Measurements from ENCODE around the gene CDCA8.
"Not testable (repeated sequence)": the region's sequence is repeated elsewhere in the genome, so short reads cannot be mapped to it uniquely, and the experiment has no call there.

Gene CDCA8

DNA sequence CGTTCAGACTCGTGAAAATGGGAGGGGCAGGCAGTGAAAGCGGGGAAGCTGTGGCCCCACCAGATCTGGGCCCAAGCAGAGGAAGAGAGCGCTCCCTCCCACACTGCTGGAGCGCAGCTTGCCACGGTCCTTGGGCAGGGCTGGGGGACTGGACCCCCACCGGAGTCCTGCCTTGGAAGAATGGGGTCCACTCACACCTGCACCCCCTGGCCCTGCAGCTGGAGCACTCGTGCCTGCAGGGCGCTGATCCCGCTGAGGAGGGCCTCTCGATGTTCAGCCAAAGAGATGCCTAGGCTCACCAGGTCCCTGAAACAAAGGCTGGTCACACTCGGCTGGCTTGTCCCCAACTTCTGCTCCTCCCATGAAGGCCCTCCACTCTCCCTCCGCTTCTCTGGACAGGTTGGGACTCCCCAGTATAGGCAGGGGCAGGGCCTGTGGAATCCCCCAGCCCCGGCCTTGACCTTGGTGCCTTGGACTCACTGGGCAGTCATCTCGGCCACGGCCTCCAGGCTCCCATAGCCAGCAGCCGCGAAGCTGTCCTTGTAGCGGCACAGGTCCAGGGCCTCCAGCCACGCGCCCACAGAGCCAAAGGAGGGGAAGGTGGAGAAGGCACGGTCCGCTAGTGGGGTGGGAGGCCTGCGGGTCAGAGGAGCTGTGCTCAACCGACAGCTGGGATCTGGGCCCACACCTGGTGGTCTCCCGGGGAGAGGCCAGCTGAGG lies 26.0 kb downstream of the CDCA8 start:
- DNase-seq = no peak

DNA sequence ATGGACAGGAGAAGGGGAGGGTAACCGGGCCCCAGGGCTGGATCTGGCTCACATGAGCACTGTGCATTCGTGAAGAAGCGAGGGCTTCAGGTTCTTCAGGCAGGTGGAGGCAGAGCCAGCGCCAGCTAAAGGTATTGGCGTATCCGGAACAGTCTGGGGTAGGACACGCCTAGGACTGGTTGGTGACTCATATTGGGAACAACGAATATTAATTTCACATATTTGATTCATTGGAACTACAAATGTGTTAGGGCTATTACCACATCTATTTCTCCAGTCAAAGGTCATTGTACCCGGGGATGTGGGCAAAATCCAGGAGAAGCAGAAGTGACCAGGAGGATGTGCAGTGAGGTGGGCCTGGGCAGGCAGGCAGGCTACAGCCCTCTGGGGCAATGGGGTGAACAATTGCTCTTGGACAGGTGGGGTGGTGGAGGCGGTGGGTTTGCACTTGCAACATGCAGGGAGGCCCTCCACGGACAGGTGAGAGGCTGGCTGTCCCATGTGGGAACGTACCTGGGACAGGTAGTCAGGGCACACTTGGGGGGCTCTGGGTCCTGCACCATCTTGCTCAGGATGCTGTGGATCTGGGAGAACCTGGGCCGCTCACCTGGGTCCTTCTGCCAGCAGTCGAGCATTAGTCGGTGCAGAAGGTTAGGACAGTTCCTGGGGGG lies 26.7 kb downstream of the CDCA8 start:
- DNase-seq = no peak

DNA sequence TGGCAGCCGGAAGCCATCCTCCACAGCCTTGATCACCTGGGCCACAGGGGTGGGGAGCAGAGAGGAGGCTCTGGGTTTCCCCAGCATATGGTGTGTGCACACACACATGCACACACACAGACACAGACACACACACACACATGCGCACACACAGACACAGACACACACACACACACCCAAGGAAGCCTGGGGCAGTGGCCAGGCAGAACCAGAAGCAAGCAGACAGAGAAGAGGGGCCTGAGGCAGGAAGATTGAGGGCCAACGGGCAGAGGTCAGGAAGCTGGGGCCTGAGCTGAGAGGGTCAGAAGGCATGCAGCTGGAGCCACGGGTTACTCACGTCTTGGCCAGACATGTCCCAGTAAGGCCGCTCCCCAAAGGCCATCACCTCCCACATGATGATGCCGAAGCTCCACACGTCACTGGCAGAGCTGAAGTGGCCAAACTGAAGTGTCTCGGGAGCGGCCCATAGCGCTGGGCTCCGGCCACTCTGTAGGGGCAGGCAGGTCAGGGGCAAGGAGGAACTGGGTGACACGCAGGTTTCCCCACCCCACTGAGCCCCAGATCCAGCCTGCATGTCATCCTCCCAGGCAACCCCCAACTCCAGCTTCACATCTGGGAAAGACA lies 27.4 kb downstream of the CDCA8 start:
- no peak for DNase-seq

DNA sequence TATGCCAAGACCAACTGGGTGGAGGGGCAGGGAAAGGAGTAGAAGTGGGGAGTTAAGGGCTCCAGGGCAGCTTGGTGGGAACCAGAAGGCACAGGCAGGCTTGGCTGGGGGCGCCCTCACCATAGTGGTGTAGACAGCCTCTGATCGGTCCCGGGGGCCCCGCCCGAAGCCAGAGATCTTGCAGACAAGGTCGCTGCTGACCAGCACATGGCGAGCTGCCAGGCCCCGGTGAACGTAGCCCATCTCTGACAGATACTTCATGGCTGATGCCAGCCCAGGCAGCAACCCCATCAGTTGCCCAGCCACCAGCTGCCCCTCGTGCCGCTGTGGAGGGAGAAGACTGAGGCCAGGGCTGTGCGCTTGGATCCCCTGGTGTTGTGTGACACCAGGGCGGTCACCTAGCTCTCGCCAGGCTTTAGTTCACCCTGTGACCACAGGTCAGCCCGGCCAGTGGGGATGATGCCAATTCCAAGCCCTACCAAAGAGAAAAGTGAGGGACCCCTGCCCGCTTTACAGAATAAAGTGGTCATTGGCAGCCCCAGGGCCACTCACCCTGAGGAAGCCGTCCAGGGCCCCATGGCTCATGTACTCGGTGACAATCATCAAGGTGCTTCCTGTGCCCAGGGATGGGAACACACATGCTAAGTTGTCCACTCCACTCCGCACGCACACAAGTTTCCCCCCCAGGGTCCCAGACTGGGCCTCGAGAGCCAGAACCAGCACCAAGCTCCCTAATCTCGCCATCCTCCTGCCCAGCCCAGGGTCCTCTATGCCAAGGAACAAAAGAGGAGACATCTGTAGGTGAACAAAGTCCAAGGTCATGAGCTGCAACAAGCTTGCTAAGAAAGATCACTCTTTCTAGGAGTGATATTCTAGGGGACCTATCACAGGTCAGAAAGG lies 28.2 kb downstream of the CDCA8 start:
- no peak for DNase-seq

DNA sequence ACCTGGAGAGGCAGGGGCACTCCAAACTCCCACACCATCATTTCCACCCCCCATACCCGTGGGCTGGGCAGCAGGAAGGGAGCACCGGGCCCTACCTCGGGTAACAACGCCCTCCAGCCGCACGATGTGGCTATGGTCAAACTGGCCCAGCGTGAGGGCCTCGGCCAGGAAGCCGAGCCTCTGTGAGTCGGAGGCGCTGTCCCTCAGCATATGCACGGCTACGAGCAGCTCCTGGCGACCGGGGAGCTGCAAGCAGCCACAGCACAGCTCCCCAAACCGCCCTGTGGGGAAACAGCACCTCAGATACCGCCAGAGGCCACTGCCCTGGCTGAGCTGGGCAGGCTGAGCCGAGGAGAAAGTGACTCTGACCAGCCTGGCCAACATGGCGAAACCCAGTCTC lies 29.2 kb downstream of the CDCA8 start:
- DNase-seq = peak in 1 of 14 donors; percentile 9

DNA sequence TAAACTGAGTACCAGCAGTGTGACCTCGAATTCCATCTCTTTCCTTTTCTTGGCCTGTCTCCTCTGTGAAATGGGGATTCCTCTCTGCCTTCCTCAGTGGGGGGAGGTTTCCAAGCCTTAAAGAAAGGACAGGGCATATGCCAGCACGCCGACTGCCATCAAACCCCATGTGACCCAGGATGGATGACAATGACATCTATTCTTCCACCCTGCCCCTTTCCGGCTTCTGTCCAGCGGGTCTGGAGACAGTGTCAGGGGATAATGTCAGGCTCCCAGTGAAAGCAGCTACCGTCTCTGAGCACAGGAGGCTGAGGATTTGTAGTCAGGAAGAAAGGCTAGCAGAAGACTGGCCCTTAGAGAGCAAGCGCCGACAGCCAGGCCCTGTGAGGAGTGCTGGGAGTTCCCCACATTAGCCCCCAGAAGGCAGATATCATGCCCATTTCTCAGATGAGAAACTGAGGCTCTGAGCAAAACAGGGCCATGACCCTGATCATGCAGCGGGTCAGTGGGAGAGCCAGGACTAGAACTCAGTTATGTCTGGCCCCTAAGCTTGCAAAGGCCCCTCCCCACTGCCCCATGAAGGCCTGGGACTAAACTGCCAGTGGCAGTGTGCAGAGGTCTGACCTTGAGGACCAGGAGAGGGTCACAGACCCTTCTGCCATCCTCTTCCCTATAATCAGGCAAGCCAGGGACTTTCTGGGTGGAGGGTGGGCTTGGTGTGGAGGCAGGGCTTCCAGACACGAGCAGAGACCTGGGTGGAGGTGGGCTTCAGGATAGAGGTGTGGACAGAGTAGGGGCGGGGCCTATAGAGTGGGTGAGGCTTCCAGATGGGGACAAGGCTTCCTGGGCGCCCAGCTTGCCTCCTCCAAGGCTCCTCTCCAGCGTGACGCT lies 30.1 kb downstream of the CDCA8 start:
- DNase-seq = peak in 11 of 14 donors; percentile 7 to 76 (median 64)

DNA sequence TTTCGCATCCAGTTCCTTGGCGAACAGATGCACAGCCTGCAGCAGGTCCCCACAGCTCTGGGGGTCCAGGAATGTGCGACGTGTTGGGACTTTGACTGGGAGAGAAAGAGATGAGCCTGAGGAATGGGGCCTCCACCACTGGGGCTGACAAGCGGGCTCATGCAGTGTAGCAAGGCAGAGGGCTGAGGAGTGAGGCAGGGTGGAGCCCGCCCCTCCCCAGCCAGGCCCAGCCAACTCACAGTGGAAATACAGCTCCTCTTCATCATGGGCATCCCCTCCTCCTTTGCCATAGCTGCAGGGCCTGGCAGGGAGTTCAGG lies 30.7 kb downstream of the CDCA8 start:
- DNase-seq = no peak

DNA sequence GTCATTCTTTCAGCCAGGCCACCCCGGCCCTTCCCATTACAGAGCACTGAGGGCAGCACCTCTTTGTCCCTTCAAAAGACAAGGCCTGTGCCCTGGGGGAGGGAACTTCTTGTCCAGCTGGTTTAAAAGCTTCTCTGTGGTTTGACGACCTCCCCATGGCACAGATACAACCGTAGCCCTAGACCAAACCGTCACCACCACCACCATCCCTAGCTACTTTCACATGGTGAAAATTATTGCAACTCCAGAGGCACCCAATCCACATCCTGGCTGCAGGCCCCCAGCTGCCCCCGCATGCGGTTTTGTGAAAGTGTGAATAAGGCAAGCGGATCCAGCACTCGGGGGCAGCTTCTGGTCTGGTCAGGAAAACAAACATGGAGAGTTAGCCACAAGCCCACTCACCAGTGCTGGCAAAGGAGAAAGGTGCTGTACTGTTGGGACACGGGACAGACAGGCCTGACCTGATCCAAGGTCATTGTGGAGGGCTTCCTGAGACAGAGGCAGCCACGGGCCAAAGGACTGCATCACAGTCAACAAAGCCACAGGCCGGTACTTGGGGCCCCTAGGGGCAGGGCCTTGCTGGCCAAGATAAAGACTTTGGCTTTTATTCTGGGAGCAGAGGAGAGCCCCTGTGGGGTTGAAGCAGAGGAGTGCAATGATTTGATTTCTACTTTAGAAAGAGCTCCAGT lies 31.2 kb downstream of the CDCA8 start:
- no peak for DNase-seq

DNA sequence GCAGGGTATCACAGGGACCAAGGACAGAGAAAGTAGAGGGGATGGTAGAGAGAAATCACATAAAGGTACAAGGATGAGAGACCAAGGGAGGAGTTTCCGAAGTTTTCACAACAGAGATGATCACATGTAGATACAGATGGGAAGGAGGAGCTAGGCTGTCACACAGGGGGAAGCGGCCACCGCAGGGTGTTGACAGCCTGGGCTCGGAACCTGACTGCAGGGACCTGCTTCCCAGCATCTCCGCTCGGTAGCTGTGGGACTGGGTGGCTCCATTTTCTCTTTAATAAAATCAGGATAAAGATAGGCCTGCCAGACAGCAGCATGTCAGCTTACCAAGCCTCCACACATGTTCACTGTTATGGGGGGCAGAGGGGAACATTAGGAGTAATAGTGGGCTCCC lies 32.3 kb downstream of the CDCA8 start:
- DNase-seq = no peak

DNA sequence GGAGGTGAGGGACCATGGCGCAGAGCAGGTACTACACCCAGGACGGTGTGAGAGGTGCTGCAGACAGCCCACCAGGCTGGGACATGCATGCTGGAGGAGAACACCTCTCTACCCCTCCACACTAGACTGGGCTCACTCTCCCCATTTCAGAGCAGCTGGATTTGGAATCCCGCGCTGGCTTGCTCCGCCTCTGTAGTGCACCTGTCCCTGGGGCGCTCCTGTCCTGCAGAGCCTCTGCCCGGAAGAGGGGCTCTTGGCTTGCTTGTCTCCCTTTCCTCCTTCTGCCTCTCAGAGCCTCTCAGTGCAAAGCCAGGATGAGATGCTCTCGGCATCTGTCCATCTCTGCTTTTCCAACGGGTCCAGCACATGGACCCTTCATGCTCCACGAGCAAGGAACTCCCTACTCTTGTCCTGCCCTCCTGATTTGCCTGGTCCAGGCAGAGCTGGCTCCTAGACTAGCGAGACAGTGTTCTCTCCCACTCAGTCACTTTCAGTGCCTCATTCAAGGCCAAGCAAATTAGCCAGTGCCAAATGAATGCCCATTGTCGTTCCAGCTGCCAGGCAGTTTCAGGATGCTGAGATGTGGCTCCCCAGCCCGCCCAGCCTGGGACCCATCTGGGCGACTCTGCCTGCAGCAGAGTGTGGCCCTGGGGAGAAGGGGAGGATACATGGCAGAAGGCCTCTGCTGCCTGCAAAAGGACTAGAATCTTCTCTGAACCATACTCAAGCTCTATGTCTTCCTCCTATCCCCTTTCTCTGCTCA lies 33.7 kb downstream of the CDCA8 start:
- DNase-seq = peak in 8 of 14 donors; percentile 3 to 49 (median 41)

DNA sequence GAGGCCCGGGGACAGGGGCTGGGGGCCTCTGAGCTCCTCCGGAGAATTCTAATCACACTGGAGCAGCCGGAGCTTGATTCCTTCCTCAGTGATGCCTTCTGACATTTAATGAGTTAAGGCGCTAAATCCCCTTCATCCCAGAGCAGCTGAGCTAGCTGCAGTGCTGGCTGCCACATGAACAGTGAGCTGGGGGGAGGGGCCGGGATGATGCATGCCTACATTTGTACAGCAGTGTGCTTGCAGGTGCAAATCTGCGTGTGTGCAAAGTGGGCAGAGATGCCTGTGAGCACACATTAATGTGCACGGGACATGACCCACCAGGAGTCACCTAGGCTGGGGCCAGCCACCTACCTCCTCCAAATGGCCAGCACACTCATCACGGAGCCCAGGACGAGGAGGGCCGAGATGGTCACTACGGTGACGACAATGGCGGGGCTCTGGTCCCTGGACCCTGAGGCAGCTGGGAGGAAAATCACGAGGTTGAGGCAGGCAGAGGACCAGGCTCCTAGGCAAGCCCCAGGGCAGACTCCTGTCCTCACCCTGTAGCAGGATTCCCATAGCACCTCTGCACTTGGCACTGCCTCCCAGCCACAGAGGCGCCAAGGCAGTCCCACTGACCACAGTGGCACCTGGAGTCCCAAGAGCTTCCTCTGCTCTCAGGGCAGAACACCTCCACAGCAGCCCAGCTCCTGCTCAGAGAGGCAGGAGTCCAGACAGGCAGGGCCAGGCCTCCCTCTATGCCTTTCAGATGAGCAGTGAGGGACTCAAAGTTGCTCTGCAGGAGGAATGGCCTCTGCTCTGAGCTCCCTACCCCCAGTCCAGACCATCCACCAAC lies 34.7 kb downstream of the CDCA8 start:
- peak in 1 of 14 donors; percentile 11 for DNase-seq

DNA sequence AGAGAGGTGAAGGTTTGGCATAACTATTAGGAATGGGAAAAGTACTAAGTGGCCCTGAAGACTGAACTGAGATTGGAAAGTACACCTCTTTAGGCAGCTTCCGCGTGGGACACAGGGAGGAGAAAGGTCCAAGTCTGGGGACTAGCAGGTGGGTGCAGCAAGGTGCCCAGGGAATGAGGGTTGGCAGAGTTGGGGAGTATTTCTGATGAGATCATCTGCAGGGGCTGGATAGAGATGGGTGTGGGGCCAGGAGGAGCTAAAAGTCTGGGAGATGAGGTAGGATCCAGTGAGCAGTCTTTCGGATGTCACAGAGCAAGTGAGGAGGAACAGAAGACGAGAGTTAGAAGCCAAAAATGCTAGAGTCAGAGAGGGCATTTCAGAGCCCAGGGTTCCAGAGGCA lies 36.1 kb downstream of the CDCA8 start:
- DNase-seq = no peak

DNA sequence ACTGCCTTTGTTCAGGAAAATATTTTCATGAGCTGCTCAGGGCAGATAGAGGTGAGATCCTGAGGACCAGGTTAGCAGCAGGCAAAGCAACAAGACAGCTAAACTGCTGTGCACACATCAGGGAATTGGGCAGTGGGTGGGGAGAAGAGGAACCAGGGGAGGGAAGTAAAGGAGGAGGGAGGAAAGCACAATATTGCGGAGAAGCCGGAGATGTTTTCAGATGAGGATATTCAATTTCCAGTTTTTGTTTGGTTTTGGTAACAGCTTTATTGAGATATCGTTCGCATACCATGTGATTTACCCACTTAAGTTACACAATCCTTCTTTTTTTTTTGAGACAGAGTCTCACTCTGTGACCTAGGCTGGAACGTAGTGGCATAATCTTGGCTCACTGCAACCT lies 38.1 kb downstream of the CDCA8 start:
- no peak for DNase-seq

DNA sequence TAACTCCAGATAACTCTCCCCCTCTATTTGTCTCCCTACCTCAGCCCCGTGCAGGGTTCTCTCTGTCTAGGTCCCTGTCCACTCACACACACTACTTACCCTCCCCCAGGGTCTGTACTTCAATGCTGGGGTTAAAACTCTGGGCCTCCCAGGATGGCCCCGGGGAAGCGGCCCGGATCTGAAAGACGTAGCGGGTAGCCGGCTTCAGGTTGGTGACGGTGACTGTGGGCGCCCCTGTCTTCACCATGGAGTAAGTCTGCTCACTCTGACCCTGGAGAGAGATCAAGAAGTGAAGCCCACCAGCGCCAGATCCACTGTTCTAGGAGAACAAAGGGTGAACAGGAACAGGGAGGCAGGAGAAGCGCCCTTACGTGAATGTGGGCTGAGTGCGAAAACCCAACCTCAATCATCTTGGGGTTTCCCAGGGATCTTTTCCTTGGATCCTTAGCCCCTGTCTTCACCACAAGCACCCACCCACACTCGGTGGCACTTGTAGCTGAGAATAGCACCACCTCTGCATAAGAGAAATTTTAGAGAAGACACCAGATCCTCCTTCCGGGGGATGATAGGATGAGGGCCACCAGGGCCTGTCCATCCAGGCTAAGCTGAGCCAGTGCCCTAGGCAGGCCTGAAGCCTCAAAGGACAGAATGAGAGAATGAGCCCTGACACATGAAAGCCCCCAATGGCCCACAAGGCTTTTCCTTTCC lies 39.1 kb downstream of the CDCA8 start:
- DNase-seq = no peak

DNA sequence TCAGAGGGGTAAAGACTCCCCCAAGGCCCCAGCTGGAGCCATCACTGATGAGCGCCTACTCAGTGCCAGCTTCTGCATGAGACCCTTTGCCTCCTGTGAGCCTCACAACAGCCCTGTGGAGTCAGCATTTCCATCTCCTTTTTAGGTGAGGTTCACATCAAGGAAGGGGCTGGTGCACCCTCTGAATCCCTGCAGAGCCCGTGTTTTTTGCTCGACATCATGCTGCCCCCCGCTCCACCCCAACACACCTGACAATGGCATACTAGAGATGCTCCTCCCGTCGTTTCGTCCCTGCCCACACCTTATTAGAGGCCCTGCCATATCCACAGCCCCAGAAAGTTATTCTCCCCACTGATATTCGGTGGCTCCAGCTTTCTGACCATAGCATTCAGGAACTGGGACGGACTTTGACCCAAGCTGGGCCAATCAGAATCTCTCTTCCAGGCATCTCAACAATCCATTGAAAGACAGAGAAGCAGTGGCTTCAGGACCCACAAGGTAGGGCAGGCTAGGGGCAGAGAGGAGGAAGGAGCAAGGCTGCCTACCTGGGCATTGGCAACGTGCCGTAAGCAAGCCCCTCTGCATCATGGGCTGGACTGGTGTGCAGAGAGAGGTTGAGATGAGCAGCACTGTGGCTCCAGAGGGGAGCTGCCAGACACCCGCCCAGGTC lies 39.9 kb downstream of the CDCA8 start:
- no peak for DNase-seq

DNA sequence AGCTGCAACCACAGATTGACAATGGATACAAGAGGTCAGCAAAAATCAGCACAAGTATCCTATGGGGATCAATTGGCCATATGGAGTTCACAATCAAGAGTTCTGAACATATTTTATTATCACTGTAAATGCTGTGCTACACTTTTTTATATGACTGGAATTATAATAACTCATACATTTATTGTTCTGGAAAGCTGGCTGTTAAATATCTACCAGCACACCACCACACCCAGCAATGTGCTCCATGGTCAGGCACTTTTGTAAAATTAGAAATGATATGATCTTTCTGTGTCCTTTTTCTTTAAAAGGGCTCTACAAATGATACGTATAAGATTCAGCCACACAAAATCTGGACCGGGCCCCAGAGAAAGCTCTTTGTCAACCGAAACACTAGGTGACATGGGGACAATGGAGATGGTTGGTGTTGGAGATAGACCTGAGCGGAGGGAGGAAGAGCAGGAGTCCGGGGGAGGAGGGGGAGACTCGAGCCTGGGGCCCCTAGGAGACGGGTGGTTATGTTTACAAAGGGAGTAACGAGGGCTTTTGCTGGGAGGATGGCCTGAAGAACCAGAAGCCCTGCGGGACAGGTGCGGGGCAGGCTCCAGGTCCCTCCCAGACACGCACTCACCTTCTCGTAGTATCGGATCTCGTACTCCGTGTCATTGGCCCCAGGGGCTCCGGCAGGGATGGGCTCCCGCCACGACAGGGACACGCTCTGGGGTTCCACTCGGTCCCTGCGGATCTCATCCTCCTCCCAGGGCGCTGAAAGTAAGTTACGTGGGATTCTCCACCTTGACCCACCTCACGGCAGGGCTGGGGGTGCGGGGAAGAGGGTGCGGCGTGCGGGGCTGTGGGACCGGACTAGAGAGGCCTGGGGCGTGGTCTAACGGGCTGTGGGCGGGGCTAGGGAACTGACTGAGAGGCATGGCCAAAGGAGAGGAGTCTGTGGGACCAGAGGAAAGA lies 42.6 kb downstream of the CDCA8 start:
- DNase-seq = no peak

DNA sequence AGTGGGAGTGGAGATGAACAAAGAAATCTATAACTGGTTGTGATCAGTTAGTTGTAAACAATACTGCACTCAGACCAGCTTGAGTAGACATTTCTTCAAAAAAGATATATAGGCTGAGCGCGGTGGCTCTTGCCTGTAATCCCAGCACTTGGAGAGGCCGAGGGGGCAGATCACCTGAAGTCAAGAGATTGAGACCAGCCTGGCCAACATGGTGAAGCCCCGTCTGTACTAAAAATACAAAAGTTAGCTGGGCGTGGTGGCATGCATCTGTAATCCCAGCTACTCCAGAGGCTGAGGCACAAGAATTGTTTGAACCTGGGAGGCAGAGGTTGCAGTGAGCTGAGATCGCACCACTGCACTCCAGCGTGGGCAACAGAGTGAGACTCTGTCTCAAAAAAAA lies 45.7 kb downstream of the CDCA8 start:
- DNase-seq = not testable (repeated sequence)

All from C1 segment of cervical spinal cord (tissue), 14 donors.